GM12878 (cell line): ENCODE data around the gene RIIAD1.
"Not testable (repeated sequence)": the region's sequence is repeated elsewhere in the genome, so short reads cannot be mapped to it uniquely, and the experiment has no call there.

Experiments
- ATF2 ChIP-seq: IDR thresholded peaks from 2 replicates; pipeline ENCODE4 v1.6.1; 2012; ENCODE audit warnings: low read length, inconsistent platforms
- ATF3 ChIP-seq: IDR thresholded peaks from 2 replicates; pipeline ENCODE4 v1.6.1; 2011; ENCODE audit warnings: low read depth, mild to moderate bottlenecking, low read length, moderate library complexity, borderline replicate concordance; ENCODE audit errors: extremely low read depth
- BACH1 ChIP-seq: fragments of 450-650 bp; IDR thresholded peaks from 2 replicates; pipeline ENCODE4 v1.6.1; 2017; ENCODE audit warnings: mild to moderate bottlenecking, borderline replicate concordance
- CREB1 ChIP-seq: IDR thresholded peaks from 2 replicates; pipeline ENCODE4 v1.6.1; 2012; ENCODE audit warnings: low read depth, mild to moderate bottlenecking, inconsistent platforms
- CTCF ChIP-seq, 3 experiments: IDR thresholded peaks in 2 of 3; conservative IDR thresholded peaks in 1 of 3; 2 replicates each; pipeline ENCODE4 v1.5.1; 2011; ENCODE audit warnings: low read depth in 3 of 3, low read length in 3 of 3, mild to moderate bottlenecking in 3 of 3, control low read depth in 2 of 3, moderate library complexity in 2 of 3, inconsistent platforms in 1 of 3, mixed read lengths in 1 of 3; ENCODE audit not compliant: control insufficient read depth in 2 of 3, insufficient read depth in 1 of 3; ENCODE audit errors: extremely low read depth in 1 of 3
- E2F4 ChIP-seq: IDR thresholded peaks from 2 replicates; pipeline ENCODE4 v1.6.1; 2012; ENCODE audit warnings: low read depth, low read length, improper control_type of control experiment
- ESRRA ChIP-seq: IDR thresholded peaks from 2 replicates; pipeline ENCODE4 v1.6.1; 2012; ENCODE audit warnings: mild to moderate bottlenecking, low read length, improper control_type of control experiment
- MTA2 ChIP-seq: fragments of 450-650 bp; IDR thresholded peaks from 2 replicates; pipeline ENCODE4 v1.6.1; 2016; ENCODE audit warnings: low read depth, mild to moderate bottlenecking, moderate library complexity
- POLR2A ChIP-seq: IDR thresholded peaks from 2 replicates; pipeline ENCODE4 v1.6.1; 2011; ENCODE audit warnings: low read depth, mild to moderate bottlenecking, low read length
- POLR2AphosphoS5 ChIP-seq: IDR thresholded peaks from 2 replicates; pipeline ENCODE4 v1.6.1; 2011; ENCODE audit warnings: mild to moderate bottlenecking, low read length, inconsistent platforms
- REST ChIP-seq: IDR thresholded peaks from 2 replicates; pipeline ENCODE4 v1.6.1; 2012; ENCODE audit warnings: mild to moderate bottlenecking, low read depth, low read length
- SIX5 ChIP-seq: IDR thresholded peaks from 2 replicates; pipeline ENCODE4 v1.6.1; 2011; ENCODE audit warnings: mild to moderate bottlenecking, low read depth, low read length, moderate library complexity; ENCODE audit not compliant: severe bottlenecking

DNA sequence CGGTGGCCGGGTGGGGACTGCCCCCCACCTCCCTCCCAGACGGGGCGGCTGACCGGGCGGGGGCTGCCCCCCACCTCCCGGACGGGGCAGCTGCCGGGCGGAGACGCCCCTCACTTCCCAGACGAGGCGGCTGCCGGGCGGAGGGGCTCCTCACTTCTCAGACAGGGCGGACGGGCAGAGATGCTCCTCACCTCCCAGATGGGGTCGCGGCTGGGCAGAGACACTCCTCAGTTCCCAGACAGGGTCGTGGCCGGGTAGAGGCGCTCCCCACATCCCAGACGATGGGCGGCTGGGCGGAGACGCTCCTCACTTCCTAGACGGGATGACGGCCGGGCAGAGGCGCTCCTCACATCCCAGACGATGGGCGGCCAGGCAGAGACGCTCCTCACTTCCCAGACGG lies 47.9 kb downstream of the RIIAD1 start:
- TF ChIP-seq POLR2A; SIX5; CTCF (IDR thresholded peaks at IDR 0.05 in 2 of 3, conservative IDR thresholded peaks at IDR 0.05 in 1 of 3; ENCODE audit: control insufficient read depth in 2 of 3, extremely low read depth in 1 of 3, insufficient read depth in 1 of 3, low read depth in 3 of 3, low read length in 3 of 3); ATF3; ESRRA; CREB1; POLR2AphosphoS5; MTA2; REST; BACH1; ATF2; E2F4: not testable (repeated sequence)
